Inflammatory macrophage treated with lipopolysaccharide for 4 hours (primary cell): ENCODE measurements around the gene HRNR.
"Not testable (repeated sequence)": the region's sequence is repeated elsewhere in the genome, so short reads cannot be mapped to it uniquely, and the experiment has no call there.

ENCODE experiments used
- DNase-seq: peaks from one replicate; pipeline ENCODE4 v3.0.0-alpha.2; 2020

HRNR gene

DNA sequence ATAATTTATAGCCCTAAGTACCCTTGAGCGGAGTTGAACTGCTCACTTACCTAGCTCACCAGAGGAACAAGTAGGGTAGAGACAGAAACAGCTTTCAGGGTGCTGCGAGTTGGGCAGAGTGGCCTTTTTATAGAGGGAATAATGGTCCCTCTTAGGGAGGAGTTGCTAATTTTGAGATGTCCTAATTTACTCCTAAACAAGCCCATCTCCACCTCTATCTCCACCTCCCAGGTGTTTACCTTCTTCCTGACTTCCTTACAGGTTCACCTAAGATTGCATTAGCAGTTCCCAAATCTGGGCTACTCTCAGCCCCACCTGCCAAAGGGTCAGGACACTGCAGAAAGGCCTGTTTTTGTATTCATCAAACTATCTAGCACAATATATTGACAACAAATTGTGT is at the start of gene HRNR:
TSS of gene HRNR (minus strand) at position 101 of the 400 bp plus-strand sequence. CDS start 940 bp downstream, outside the sequence.
- DNase-seq, result no peak

DNA sequence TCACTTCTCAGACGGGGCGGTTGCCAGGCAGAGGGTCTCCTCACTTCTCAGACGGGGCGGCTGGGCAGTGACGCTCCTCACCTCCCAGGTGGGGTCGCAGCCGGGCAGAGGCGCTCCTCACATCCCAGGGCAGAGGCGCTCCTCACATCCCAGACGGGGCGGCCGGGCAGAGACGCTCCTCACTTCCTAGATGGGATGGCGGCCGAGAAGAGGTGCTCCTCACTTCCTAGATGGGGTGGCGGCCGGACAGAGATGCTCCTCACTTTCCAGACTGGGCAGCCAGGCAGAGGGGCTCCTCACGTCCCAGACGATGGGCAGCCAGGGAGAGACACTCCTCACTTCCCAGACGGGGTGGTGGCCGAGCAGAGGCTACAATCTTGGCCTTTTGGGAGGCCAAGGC is 32.4 kb upstream of the HRNR start:
- DNase-seq, result not testable (repeated sequence)

DNA sequence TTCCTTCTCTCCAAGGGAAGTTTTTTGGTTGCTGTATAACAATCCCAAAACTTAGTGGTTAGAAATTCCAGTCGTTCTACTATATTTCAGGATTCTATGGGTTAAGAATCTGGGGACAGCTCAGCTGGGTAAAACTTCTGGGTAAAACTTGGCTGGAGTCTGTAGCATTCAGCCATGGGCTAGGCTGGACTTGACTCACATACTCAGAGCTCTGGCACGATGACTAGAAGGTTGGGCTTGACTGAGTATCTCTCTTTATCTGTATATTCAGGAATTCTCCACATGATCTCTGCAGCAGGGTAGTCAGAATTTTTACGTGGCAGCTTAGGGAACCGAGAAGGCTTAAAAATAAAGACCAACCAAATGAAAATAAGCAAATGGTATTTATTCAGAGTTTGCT is 28.2 kb upstream of the HRNR start:
- DNase-seq, result no peak

DNA sequence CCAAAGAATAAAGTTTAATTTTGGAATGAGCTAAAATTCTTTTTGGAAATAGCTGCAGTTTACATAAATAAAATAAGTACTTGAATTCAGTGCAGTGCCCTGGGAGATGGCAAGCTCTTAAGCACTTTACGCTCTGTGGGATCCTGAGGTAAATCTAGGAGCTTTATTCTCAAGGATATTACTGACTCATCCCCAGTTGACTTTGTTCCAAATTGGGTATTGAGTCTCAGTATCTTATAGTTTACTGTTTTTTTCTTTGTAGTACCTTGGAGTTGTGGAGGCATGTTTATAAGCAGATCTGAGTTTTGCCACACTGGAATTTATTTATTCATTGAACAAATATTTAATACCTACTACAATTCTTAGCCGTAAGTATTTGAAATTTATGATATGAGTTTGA is 27.4 kb upstream of the HRNR start:
- no peak for DNase-seq

DNA sequence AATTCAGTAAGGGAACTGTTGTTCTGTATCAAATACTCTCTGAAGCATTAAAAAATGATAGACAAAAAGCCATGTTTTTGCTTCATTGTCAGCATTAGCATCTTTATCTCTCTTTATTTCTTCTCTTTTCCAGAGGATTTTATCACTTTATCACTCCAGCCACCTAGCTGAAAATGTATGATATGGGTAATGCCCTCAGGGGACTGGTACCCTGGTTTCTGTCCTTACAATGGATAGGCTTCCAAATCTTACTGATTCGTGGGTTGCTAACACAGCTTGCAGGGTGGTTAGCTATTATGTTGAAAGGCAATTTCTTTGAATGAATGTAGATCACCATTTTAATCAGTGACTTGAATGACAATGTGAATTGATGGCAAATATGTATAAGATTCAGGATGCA is 23.3 kb upstream of the HRNR start:
- no peak for DNase-seq

DNA sequence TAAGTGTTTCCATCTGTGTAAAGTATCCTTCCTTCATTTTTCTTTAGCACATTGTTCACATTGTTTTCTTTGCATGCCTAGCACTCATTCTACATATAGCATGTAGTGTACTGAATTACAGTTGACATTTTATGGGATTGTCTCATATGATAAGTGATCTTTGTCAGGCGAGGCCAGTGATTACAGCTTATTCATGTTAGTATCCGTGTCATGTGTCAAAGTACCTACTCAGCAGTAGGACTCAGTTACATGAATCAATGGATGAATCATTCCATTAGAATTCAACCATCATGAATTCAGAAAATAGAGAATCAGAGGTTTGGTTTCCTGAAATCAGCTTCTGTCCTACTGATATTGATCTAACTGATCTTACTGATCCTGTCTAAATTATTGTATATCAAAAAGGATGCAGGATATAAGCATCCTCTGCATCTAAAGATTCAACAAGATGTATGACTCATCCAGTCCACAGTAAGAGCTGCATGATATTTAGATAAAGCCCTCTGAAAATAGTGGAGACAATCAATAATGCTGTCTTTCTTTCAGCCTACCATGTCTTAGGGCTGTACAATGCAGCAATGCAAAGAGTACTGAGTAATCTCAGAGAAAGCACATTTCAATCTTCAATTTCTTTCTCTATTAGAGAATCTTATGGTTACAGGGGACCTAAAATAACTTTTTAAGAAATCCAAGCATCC is 20.7 kb upstream of the HRNR start:
- no peak for DNase-seq

DNA sequence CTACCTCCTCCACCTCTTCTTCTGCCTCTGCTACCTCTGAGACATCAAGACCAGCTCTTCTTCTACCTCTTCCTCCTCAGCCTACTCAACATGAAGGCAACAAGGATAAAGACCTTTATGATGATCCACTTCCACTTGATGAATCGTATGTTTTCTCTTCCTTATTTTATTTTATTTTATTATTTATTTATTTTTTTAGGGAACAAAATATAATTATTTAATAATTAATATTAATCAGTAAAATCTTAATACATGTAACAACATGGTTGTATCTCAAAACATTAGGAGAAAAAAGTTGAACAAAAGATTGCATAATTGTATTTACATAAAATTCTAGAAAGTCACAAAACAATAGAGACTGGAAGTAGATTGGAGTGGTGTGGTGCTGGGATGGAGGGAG is 13.1 kb upstream of the HRNR start:
- no peak for DNase-seq

DNA sequence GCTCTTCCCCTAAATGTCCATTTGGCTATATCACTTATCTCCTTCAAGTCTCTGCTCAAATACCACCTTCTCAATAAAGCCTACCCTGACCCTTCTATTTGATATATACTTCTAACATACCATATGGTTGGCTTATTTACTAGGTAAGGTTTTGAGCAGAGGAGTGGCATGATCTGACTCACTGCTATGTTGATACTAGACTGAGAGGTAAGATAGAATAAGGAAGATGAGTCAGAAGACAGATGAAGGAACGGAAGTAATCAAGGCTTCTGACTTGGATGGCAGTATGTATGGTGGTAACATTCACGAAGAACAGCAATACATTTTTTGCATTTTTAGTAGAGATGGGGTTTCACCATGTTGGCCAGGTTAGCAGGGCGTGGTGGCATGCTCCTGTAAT is 4.8 kb upstream of the HRNR start:
- DNase-seq, result no peak

DNA sequence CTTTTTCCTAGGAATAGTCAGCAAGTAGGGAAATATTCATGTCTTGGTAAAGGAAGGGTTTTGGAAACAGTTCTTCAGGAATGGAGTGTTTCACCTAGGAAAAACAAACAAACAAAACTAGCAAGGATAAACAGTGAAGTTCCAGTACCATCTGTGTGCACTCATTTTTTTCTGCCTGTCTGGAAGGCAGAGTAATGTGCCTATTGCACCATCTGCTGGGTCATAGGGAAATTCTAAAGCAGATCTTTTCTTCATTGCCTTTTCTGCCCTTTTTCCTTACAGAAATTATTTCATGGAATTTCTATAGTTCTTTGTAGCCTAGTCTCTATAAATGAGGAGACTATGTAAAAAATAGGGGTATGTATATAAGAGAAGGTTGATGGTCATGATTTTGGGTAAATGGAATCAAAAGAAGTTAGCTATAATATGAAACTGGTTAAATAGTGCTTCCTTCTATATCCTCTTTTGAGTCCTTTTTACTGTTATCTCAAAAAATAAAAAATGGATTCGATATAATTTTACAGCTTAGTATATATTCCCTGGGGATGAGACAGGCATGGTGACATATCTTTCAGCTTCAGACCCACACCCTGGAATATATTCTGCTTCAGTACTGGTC is 3.4 kb upstream of the HRNR start:
- no peak for DNase-seq

DNA sequence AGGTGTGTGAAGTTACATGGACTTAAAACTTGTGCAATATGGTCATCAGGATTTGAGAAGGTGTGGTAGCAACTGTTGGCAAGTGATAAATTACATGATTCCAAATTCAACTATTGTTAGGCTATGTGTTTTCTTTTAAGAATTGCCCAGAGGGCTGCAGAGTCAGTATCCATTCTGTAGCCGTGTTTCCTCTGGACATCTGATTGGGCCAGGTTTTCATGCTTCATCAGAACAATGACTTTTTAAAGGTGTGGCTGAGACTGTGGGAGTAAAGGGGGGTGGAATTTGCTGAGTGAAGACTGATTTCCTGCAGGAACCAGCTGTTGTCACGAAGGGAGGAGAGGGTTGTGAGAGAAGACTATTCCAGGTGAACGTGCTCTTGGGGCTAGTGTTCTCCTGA is 1.7 kb upstream of the HRNR start:
- DNase-seq, result no peak

DNA sequence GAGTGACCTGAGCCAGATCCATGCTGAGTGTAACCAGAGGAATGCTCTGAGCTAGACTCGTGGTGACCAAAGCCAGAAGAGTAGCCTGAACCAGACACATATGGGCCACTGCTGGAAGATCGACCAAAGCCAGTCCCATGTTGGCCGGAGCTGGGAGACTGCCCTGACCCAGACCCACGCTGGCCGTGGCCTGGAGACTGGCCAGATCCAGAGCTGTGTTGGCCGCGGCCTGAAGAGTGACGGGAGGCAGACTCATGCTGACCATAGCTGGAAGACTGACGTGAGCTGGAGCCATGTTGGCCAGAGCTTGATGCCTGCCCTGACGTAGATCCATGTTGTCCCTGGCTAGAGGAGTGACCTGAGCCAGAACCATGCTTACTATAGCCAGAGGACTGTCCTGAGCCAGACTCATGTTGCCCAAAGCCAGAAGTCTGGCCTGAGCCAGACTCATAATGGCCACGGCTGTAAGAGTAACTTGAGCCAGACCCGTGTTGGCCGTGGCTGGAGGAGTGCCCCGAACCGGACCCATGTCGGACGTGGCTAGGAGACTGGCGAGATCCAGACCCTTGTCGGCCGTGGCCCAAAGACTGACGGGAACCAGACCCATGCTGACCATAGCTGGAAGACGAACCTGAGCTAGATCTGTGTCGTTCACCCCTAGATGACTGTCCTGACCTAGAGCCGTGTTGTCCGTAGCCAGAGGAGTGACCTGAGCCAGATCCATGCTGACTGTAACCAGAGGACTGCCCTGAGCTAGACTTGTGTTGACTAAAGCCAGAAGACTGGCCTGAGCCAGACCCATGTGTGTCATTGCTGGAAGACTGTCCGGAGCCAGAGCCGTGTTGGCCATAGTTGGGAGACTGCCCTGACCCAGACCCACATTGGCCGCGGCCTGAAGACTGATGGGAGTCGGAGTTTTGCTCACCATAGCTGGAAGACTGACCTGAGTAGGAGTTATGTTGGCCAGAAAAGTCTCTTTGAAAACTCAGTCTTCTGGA is 3.5 kb downstream of the HRNR start:
- DNase-seq, result no peak

DNA sequence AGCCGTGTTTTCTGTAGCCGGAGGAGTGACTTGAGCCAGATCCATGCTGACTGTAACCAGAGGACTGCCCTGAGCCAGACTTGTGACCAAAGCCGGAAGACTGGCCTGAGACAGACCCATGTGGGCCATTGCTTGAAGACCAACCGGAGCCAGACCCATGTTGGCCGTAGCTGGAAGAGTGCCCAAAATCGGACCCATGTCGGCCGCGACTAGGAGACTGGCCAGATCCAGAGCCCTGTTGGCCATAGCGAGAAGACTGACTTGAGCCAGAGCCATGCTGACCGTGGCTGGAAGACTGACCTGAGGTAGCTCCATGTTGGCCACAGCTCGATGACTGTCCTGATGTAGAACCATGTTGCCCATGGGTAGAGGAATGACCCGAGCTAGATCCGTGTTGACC is 4.6 kb downstream of the HRNR start:
- not testable (repeated sequence) for DNase-seq

DNA sequence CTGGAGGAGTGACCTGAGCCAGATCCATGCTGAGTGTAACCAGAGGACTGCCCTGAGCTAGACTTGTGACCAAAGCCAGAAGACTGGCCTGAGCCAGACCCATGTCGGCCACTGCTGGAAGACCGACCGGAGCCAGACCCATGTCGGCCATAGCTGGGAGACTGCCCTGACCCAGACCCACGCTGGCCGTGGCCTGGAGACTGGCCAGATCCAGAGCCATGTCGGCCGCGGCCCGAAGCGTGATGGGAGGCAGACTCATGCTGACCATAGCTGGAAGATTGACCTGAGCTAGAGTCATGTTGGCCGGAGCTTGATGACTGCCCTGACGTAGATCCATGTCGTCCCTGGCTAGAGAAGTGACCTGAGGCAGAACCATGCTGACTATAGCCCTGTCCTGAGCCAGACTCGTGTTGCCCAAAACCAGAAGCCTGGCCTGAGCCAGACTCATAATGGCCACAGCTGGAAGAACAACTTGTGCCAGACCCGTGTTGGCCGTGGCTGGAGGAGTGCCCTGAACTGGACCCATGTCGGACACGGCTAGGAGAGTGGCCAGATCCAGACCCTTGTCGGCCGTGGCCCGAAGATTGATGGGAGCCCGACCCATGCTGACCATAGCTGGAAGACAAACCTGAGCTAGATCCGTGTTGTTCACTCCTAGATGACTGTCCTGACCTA is 5.1 kb downstream of the HRNR start:
- no peak for DNase-seq

DNA sequence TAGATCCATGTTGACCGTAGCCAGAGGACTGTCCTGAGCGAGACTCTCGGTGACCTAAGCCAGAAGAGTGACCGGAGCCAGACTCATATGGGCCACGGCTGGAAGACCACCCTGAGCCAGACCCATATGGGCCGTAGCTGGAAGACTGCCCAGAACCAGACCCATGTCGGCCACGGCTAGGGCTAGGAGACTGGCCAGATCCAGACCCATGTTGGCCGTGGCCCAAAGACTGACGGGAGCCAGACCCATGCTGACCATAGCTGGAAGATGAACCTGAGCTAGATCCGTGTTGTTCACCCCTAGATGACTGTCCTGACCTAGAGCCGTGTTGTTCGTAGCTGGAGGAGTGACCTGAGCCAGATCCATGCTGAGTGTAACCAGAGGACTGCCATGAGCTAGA is 8.4 kb downstream of the HRNR start:
- not testable (repeated sequence) for DNase-seq

DNA sequence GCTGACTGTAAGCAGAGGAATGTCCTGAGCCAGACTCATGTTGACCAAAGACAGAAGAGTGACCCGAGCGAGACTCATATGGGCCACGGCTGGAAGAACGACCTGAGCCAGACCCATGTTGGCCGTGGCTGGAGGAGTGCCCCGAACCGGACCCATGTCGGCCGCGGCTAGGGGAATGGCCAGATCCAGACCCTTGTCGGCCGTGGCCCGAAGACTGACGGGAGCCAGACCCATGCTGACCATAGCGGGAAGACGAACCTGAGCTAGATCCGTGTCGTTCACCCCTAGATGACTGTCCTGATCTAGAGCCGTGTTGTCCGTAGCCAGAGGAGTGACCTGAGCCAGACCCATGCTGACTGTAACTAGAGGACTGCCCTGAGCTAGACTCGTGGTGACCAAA is 9.1 kb downstream of the HRNR start:
- not testable (repeated sequence) for DNase-seq

DNA sequence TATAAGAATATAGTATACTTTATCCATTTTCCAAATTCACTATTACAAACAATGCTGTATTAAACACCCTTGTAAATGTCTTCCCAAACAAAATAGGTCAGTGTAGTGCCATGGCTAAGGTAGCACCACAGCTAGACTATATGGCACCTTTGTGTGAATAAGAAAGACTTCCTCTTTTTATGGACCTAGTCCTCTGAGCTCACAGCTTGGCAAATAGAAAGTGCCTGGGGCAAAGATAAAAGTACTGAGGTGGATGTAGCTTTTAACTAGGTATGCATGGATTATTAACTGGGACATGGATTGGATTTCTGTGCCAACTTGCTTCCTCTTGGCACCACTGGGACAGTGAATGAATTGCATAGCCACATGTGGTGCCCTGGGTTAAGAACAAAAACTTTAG is 25.0 kb downstream of the HRNR start:
- no peak for DNase-seq

DNA sequence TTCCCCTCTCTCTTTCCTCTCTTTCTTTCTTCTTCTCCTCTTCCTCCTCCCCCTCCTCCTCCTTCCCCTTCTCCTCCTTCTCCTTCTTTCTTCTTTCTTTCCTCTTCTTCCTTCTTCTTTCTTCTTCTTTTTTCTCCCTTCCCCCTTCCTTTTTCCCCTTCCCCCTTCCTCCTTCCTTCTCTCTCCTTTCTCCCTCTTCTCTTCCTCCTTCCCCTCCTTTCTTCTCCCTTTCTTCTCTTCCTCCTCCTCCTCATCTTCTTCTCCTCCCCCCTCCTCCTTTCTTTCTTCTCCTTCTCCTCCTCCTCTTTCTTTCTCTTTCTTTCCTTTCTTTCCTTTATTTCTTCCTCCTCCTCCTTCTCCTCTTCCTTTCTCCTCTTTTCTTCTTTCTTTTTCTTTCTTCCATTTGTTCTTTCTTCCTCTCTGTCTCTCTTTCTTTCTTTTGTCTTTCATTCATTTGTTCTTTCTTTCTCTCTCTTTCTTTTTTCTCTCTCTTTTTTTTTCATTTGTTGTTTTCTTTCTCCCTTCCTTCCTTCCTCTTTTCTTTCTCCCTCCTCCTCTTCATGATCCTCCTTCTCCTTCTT is 26.5 kb downstream of the HRNR start:
- DNase-seq, result no peak

DNA sequence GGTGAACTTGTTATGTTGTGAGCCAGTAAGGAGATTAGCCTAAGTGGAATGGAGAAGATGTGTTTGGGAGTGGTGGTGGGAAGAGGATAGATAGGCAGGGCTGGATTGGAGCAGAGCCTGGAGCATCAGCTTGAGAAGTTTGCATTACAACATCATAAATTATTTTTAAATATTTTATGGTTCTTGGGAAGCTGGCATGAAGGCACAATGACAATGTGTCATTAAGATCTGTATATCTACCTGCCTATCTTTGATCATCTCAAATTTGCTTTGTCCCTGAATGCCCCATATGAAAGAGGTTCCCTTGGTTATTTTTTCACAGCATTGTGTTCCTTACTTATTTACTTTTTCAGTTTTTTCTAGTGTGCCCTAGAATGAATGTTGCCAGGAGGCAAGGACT is 32.3 kb downstream of the HRNR start:
- DNase-seq, result no peak

DNA sequence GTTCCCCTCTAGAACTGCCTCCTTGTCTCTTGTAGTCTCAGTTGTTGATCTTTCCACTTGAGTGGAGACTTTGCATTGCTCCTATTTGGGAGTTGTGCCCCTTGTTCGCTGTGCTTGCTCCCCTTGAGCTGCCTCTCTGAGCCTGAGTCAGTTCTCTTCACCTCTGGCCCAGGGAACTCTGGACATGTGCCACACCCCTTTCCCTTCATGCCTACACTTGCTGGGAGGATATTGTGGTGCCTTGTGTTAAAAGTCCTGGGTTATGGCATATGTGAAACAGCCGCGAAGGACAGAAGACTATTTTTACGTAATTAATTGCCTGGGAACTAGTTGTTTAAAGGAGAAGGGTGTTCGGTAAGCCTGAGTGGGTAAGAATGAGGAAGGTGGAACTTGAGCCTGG is 32.7 kb downstream of the HRNR start:
- DNase-seq, result no peak

DNA sequence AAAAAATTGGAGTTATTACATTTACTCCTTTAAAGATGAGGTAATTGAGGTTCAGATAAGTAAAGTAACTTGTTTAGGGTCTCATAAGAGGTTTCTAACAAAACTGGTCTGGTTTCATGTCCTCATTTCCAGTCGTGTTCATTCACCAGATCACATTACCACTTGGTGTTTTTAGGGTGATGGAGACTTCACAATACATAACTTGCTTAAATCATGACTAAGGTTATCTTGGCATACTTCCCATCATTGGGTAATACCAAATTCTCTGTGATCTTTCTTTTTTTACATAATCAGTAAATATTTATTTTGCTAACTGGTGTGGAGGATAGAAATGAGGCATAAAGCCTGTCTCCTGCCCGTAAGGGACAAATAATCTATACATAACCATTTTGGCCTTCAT is 33.4 kb downstream of the HRNR start:
- DNase-seq, result peak; percentile 35

DNA sequence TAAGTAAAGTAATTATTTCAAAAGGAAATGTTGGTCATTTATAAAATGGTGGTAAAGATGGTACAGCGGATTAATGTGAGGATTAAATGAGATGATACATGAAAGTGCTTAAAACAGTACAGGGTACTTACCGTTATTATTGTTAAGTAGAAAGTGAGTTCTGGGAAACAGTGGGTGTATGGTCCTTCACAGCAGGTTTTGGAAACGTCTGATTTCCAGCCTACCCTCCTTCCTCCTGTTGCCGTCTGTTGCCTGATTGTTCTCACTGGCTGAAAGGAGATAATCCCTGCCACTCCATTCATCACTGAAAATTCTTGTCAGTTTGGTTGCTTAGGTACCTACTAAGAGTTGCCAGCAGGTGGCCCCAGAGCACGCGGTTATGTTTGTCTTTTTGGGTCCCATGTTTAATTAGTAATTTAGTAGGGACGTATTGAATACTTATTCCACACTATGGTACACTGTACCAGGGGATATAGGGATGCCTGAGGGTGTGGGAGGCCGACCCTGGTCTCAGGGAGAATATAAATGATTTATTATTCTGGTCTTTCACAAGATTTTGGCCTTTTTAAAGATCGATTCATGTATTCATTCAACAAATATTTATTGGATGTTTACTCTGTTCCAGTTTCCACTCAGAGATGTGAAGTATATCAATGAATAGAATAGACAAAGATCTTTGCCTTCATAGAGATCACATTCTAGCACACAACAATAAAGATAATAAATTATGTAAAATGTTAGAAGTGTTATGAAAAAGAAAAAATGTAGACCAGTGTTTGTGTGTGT is 34.1 kb downstream of the HRNR start:
- peak; percentile 74 for DNase-seq
